ENCODE data around the gene SMC1B. TPM values are rescaled to one million over a fixed set of nuclear protein-coding genes. Genes with fewer than 3 reads are reported as not detected.
"Not testable (repeated sequence)": the region's sequence is repeated elsewhere in the genome, so short reads cannot be mapped to it uniquely, and the experiment has no call there.

SMC1B gene
- total RNA-seq, 3 donors from 2014 or later (not counting 1 experiment from before 2014, with no cell fraction given): 0.07 to 0.09 TPM; not detected in 1

DNA sequence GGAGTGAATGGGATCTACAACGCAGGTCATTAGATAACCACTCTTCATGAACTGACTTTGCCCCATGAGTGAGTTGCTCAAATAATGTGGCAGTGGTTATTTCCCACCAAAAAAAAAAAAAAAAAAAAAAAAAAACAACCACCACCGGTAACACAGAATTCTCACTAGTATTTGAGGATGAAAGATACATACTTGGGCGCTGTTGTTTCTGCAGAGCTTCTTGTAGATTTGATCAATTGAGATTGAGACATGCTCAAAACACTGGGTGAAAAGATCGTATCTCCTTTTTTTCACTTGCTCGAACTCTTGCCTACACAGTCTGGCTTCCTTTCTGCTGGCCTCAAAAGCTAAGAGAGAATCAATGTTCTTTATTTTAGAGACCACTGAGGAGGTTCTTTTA, 59.6 kb downstream of the SMC1B start:
- 61% methylated on average over 4 of the region's 5 CpGs for WGBS (ENCODE audit: insufficient coverage)
- no peaks in the 10 kb centered on the region for H3K27me3 Mint-ChIP-seq (ENCODE audit: low read depth in 2 of 2)
- H3K27ac ChIP-seq (ENCODE audit: low read length): no peak overlapping the region
- TF ChIP-seq, protein P1, sequence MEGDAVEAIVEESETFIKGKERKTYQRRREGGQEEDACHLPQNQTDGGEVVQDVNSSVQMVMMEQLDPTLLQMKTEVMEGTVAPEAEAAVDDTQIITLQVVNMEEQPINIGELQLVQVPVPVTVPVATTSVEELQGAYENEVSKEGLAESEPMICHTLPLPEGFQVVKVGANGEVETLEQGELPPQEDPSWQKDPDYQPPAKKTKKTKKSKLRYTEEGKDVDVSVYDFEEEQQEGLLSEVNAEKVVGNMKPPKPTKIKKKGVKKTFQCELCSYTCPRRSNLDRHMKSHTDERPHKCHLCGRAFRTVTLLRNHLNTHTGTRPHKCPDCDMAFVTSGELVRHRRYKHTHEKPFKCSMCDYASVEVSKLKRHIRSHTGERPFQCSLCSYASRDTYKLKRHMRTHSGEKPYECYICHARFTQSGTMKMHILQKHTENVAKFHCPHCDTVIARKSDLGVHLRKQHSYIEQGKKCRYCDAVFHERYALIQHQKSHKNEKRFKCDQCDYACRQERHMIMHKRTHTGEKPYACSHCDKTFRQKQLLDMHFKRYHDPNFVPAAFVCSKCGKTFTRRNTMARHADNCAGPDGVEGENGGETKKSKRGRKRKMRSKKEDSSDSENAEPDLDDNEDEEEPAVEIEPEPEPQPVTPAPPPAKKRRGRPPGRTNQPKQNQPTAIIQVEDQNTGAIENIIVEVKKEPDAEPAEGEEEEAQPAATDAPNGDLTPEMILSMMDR (IDR thresholded peaks at IDR 0.05): no peak
- H3K9me3 ChIP-seq (ENCODE audit: control insufficient read depth, insufficient read depth, low read length): no peaks in the 10 kb centered on the region
- H3K4me1 ChIP-seq (ENCODE audit: control insufficient read depth, insufficient read depth, low read length): no peaks in the 10 kb centered on the region
- H3K4me3 Mint-ChIP-seq: no peak overlapping the region
- ATAC-seq: no peak
- no peaks in the 10 kb centered on the region for H3K4me1 Mint-ChIP-seq
- no peaks in the 10 kb centered on the region for H3K27me3 ChIP-seq (ENCODE audit: control insufficient read depth, insufficient read depth, low read length)
- no peaks in the 10 kb centered on the region for H3K36me3 ChIP-seq (ENCODE audit: control insufficient read depth, insufficient read depth, low read length)
- H3K27ac Mint-ChIP-seq: no peak overlapping the region
- H3K36me3 Mint-ChIP-seq: no peaks in the 10 kb centered on the region
- no peak for DNase-seq
- no peaks in the 10 kb centered on the region for H3K9me3 Mint-ChIP-seq
- intact Hi-C loops (cut with micrococcal nuclease): no loop called here
- no peak overlapping the region for H3K4me3 ChIP-seq (ENCODE audit: low read length)

DNA sequence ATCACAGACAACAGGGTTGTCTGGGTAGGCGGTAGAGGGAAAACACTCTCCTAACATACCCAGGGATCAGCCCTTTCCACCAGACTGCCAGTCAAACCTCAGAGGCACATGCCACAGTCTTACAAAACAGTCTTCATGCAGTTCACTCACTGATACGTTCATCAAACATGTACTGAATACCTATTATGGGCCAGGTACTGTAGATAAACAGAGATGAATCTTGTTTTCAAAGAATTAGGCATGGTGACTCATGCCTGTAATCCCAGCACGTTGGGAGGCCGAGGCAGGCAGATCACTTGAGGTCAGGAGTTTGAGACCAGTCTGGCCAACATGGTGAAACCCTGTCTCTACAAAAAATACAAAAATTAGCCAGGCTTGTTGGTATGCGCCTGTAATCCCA, 60.6 kb downstream of the SMC1B start:
- H3K27ac ChIP-seq (ENCODE audit: low read length); H3K36me3 Mint-ChIP-seq; H3K27me3 Mint-ChIP-seq (ENCODE audit: low read depth in 2 of 2); DNase-seq; H3K9me3 Mint-ChIP-seq; H3K4me1 Mint-ChIP-seq; H3K4me3 ChIP-seq (ENCODE audit: low read length); H3K4me1 ChIP-seq (ENCODE audit: control insufficient read depth, insufficient read depth, low read length); ATAC-seq; intact Hi-C loops (cut with micrococcal nuclease); H3K27me3 ChIP-seq (ENCODE audit: control insufficient read depth, insufficient read depth, low read length); H3K4me3 Mint-ChIP-seq; H3K27ac Mint-ChIP-seq; H3K36me3 ChIP-seq (ENCODE audit: control insufficient read depth, insufficient read depth, low read length); H3K9me3 ChIP-seq (ENCODE audit: control insufficient read depth, insufficient read depth, low read length): not testable (repeated sequence)
- WGBS (ENCODE audit: insufficient coverage): 98% methylated on average over 5 of the region's 5 CpGs

DNA sequence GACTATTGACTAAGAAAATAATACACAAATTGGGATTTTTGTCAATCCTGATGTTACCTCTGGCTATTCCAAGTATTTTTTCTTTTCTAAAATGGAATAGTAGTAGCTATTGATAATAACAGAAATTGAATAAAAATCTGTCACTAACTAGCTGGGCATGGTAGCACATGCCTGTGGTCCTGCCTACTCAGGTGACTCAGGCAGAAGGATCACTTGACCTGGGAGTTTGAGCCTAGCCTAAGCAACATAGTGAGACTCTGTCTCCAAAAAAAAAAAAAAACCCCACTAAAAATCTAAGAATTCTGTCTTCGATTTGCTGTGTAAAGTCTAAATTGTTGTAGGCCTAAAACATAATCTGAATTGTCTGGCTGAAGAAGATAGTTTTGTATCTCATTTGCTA, 61.4 kb downstream of the SMC1B start:
- TF ChIP-seq, protein P1 (IDR thresholded peaks at IDR 0.05): no peak
- ATAC-seq (no peak), DNase-seq (no peak)
- Histone ChIP-seq H3K27me3 (ENCODE audit: control insufficient read depth, insufficient read depth, low read length) (no peaks in the 10 kb centered on the region), H3K4me3 (ENCODE audit: low read length) (no peak overlapping the region), H3K36me3 (ENCODE audit: control insufficient read depth, insufficient read depth, low read length) (no peaks in the 10 kb centered on the region), H3K4me1 (ENCODE audit: control insufficient read depth, insufficient read depth, low read length) (no peaks in the 10 kb centered on the region), H3K9me3 (ENCODE audit: control insufficient read depth, insufficient read depth, low read length) (no peaks in the 10 kb centered on the region), H3K27ac (ENCODE audit: low read length) (no peak overlapping the region)
- H3K9me3 Mint-ChIP-seq: no peaks in the 10 kb centered on the region
- intact Hi-C loops (cut with micrococcal nuclease): no loop called here
- WGBS (ENCODE audit: insufficient coverage): no CpG with 5 or more reads among the region's 1 CpG
- no peak overlapping the region for H3K27ac Mint-ChIP-seq
- no peaks in the 10 kb centered on the region for H3K27me3 Mint-ChIP-seq (ENCODE audit: low read depth in 2 of 2)
- no peak overlapping the region for H3K4me3 Mint-ChIP-seq
- H3K36me3 Mint-ChIP-seq: no peaks in the 10 kb centered on the region
- H3K4me1 Mint-ChIP-seq: no peaks in the 10 kb centered on the region

DNA sequence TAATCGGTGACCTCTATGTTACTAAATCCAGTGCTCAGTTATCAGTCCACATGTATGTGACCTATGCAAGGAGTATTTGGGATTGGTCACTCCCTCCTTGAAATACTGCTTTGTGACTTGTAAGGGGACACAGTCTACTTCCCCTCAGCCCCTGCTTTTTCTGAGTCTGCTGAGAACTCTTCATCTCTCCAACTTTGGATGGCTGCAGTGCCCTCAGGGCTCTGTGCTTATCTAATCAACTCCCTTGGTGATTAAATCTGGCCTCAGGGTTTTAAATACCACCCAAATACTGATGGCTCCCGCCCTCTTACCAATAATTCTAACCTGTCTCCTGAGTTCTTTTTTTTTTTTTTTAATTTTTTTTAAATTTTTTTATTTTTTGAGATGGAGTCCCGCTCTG, 63.5 kb downstream of the SMC1B start:
- Histone ChIP-seq H3K4me3 (ENCODE audit: low read length) (no peak overlapping the region), H3K9me3 (ENCODE audit: control insufficient read depth, insufficient read depth, low read length) (no peaks in the 10 kb centered on the region), H3K27ac (ENCODE audit: low read length) (no peak overlapping the region), H3K27me3 (ENCODE audit: control insufficient read depth, insufficient read depth, low read length) (no peaks in the 10 kb centered on the region), H3K36me3 (ENCODE audit: control insufficient read depth, insufficient read depth, low read length) (no peaks in the 10 kb centered on the region), H3K4me1 (ENCODE audit: control insufficient read depth, insufficient read depth, low read length) (no peaks in the 10 kb centered on the region)
- H3K9me3 Mint-ChIP-seq: no peaks in the 10 kb centered on the region
- ATAC-seq: no peak
- TF ChIP-seq, protein P1 (IDR thresholded peaks at IDR 0.05): no peak
- H3K4me3 Mint-ChIP-seq: no peak overlapping the region
- no peak overlapping the region for H3K27ac Mint-ChIP-seq
- intact Hi-C loops (cut with micrococcal nuclease): no loop called here
- DNase-seq: no peak
- no peaks in the 10 kb centered on the region for H3K27me3 Mint-ChIP-seq (ENCODE audit: low read depth in 2 of 2)
- no peaks in the 10 kb centered on the region for H3K4me1 Mint-ChIP-seq
- 89% methylated on average over 1 of the region's 3 CpGs for WGBS (ENCODE audit: insufficient coverage)
- no peaks in the 10 kb centered on the region for H3K36me3 Mint-ChIP-seq
